ELR (cell line): ENCODE measurements around the gene RGL4.
"Not testable (repeated sequence)": the region's sequence is repeated elsewhere in the genome, so short reads cannot be mapped to it uniquely, and the experiment has no call there.

ENCODE experiments used
- DNase-seq: peaks from one replicate; pipeline ENCODE4 v3.0.0-alpha.2; 2015; ENCODE audit warnings: low read depth

The RGL4 gene, protein sequence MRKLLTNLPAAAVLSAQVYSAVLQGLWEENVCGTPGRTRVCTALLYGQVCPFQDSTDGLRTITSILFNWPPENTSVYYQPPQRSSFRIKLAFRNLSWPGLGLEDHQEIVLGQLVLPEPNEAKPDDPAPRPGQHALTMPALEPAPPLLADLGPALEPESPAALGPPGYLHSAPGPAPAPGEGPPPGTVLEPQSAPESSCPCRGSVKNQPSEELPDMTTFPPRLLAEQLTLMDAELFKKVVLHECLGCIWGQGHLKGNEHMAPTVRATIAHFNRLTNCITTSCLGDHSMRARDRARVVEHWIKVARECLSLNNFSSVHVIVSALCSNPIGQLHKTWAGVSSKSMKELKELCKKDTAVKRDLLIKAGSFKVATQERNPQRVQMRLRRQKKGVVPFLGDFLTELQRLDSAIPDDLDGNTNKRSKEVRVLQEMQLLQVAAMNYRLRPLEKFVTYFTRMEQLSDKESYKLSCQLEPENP

GRCh38 chr22:23690713-23691112 is at the start of gene RGL4:
Gene RGL4 (plus strand): TSS chr22:23691013. CDS start chr22:23692031, 1,018 bp downstream.
- no peak for DNase-seq

DNA sequence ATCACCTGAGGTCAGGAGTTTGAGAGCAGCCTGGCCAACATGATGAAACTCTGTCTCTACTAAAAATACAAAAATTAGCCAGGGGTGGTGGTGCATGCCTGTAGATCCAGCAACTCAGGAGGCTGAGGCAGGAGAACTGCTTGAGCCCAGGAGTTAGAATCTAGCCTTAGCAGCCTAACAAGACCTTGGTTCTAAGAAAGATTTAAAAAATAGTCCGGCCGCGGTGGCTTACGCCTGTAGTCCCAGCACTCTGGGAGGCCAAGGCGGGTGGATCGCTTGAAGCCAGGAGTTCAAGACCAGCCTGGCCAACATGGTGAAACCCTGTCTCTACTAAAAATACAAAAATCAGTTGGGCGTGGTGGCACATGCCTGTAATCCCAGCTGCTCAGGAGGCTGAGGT is 44.3 kb upstream of the RGL4 start:
- DNase-seq, result not testable (repeated sequence)

- DNase-seq, result no peak
Observed at GRCh38 chr22:23649071-23649501, 41.7 kb upstream of the RGL4 start.

- no peak for DNase-seq
Observed at GRCh38 chr22:23651676-23652075, 39.1 kb upstream of the RGL4 start.

- no peak for DNase-seq
Observed at GRCh38 chr22:23652286-23652685, 38.5 kb upstream of the RGL4 start.

DNA sequence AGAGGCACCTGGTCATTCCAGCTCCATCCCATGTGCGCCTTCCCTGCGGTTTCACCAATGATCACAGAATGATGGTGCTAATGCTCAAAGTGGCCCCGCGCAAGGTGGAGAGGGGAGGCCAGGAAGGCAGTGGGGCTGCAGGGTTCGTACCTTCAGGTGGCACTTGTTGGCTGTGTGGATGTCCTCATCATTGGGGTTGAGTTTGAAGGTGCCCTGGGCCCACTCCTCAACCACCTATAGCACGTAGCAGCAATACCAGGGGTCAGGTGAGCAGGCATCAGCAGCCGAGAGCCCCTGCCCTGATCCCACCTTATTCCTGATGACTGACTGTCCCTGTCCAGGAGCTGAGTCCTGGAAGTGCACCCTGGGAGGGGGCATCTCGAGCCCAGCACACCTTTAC is 38.1 kb upstream of the RGL4 start:
- no peak for DNase-seq

DNA sequence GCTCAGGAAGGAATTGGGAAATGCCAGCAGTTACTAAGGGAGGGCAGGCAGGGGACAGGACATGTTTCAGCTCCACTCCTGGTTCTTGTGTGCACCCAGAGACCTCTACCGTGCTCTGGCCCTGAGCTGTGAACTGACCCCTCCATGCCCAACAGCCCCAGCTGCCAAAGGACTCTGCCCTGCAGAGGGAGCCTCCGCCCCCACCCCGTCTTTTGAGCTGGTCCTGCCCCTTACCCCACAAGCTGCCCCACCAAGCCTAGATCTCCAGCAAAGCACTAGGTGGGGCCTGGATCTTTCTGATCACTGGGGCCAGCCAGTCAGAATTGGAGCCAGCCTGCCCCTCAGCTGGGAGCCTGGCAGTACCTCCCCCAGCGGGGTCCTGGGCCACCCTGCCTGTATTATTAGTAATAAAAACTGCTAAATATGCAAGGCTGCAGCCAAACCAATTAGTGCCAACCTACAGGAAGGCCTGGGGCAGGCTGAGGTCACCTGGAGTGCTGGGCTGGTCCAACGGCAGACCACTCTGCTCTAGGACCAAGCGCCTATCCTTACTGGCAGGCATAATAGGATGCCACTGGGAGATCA is 34.8 kb upstream of the RGL4 start:
- no peak for DNase-seq

DNA sequence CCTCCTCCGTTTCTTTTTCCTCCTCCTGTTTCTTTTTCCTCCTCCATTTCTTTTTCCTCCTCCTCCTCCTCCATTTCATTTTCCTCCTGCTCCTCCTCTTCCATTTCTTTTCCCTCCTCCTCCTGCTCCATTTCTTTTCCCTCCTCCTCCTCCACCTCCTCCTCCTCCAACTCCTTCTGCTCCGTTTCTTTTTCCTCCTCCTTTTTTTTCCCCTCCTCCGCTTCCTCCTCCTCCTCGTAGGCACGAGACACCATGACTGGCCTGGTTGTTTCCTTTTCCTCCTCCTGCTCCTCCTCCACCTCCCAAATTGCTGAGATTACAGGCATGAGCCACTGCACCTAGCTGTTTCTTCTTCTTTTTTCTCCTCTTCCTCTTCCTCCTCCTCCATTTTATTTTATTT is 33.1 kb upstream of the RGL4 start:
- DNase-seq, result no peak

- DNase-seq, result not testable (repeated sequence)
Observed at GRCh38 chr22:23660381-23660780, 30.4 kb upstream of the RGL4 start.

GRCh38 chr22:23670378-23671295 is 20.2 kb upstream of the RGL4 start:
- peak; percentile 18 for DNase-seq

- DNase-seq, result not testable (repeated sequence)
Observed at GRCh38 chr22:23671387-23671786, 19.4 kb upstream of the RGL4 start.

DNA sequence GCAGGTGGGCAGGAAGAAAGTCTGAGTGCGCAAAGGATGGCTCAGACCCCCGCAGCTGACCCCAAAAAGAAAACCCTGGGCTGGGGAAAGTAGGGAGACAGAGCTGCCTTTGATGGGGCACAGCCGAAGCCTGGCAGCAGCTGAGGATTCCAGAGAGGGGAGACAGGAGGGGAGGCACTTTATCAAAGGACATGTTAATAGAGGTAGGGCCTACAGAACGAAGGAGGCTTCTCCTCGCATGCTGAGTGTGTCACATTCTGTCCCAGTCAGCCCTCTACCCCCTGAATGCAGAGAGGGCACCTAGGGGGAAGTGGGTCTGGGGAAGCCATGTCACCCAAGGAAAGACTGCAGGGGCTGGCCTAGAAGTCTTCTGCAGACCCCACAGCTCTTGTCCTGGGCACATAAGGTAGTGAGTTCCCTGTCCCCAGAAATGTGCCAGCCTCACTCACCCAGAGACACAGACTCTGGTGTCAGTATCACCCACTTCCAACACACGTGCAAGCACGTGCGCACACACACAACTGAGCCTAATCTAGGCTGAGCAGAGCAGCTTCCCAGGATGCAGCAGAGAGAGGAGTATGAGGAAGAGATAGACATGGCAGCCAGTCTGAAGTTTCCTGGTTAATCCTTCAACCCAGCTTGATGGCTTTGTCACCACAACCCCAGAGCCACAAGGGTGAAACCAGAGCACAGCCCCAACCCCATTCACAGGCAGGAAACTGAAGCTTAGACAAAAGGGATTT is 18.3 kb upstream of the RGL4 start:
- not testable (repeated sequence) for DNase-seq

GRCh38 chr22:23673050-23673620 is 17.7 kb upstream of the RGL4 start:
- DNase-seq, result no peak

GRCh38 chr22:23673826-23674690 is 16.8 kb upstream of the RGL4 start:
- no peak for DNase-seq

GRCh38 chr22:23674886-23675501 is 15.8 kb upstream of the RGL4 start:
- not testable (repeated sequence) for DNase-seq

GRCh38 chr22:23675502-23676415 is 15.1 kb upstream of the RGL4 start:
- peak; percentile 76 for DNase-seq

DNA sequence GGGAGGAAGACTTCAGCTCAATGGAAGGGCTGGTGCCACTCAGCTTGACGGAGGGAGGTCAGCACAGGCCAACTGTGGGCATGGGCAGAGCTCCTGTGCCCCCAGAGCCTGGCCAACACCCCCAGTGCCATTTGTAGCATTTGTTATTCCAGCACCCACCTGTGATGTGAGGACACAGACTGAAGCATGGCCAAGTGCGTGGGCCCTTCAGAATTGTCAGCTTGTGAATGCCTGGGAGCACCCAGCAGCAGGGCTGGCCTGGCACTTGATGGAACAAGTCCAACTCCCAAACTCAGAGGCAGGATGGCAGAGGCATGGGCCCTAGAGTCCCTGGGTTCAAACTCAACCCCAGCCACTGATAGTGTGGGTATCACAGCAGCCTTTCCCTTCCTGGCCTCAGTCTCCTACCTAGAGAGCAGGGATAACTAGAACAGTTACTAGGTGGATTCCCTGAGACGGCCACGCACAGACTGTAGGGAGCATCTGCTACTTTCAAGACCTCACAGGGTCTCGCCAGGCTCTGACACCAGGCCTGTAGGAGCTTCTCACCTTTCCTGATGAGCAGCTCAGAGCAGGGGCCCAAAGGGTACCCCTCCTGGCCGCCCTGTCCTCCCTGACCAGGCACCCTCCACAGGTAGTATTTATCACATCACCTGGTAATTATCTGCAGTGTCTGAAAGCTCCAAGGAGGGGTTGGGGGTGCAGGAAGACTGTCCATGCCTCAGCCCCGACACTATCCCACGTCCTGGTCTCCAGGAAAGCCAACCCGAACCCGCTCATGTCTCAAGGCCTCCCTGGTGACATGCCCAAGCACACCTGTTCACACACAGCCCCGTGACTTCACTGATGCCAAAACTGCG is 13.7 kb upstream of the RGL4 start:
- DNase-seq, result not testable (repeated sequence)

- no peak for DNase-seq
Observed at GRCh38 chr22:23677701-23677995, 13.2 kb upstream of the RGL4 start.
